ENCODE measurements around the gene LIX1L.
A peak's percentile ranks its signal among the peaks of the same experiment; 100 is the strongest.

The LIX1L gene

DNA sequence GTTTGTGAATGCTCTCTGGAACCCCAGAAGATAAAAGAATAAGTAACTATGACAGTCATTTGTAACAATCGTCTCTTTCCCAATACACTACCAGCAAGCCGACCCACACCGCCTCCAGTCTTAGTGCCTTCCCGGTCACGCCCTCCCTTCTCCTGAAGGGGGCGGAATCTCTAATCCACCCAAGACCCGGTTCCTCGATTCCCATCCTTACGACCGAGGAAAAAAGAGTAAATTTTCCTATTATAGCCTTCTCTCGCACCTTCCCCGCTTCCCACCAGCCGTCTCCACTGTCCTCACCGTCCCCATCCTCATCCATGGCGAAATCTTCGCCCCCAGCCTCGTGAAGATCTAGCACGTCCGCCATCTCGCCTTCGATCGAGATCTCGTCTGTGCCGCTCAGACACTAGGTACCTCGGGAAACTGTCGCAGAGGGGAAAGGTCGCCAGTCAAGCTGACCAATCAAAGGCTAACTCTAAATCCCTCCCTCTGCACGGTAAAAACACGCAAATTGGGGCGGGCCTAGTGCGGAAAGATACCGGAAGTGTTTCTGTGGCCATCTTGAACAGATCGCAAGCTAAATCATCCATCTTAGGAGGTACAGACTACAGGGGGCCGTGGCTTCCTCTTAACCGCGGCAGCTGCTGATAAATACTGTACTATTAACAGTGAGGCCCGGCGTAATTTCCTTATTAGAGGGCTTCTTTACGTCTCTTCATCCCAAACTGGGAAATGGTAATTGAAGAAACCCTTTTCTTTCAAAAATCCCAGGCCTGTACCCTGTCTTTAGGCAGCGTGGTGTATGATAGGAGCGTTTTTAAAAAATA is 30.5 kb downstream of the LIX1L start, which contains the start of gene RBM8A:
TSS of gene RBM8A (minus strand) at position 422 of the 824 bp plus-strand sequence. CDS start at position 364, 58 bp downstream.
- H3K27ac ChIP-seq, result peak within 1 kb of the TSS; percentile 92
- TF ChIP-seq, protein P1, sequence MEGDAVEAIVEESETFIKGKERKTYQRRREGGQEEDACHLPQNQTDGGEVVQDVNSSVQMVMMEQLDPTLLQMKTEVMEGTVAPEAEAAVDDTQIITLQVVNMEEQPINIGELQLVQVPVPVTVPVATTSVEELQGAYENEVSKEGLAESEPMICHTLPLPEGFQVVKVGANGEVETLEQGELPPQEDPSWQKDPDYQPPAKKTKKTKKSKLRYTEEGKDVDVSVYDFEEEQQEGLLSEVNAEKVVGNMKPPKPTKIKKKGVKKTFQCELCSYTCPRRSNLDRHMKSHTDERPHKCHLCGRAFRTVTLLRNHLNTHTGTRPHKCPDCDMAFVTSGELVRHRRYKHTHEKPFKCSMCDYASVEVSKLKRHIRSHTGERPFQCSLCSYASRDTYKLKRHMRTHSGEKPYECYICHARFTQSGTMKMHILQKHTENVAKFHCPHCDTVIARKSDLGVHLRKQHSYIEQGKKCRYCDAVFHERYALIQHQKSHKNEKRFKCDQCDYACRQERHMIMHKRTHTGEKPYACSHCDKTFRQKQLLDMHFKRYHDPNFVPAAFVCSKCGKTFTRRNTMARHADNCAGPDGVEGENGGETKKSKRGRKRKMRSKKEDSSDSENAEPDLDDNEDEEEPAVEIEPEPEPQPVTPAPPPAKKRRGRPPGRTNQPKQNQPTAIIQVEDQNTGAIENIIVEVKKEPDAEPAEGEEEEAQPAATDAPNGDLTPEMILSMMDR (IDR thresholded peaks at IDR 0.05), result peak; percentile 93
- TF ChIP-seq ZFX (IDR thresholded peaks at IDR 0.05; ENCODE audit: borderline replicate concordance), result no peak

DNA sequence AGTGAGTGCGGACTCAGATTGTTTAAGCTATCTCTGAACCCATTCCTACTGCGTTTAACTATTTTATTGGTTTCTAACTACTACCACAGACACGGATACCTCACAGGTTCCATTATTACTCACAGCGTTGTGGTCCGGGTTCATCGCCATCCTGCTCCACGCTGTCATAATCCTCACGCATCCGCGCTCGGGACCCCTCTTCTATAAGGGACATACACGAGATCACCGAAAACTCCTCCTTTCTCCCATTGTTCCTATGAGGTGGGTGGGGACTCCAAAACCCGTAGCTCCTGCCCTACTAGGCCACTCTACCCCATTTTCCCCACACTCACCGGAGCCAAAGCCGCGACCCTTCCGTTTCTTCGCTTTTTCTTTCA is 31.1 kb downstream of the LIX1L start:
- peak overlapping the region; percentile 92 for H3K27ac ChIP-seq
- TF ChIP-seq, protein P1 (IDR thresholded peaks at IDR 0.05), result no peak
- TF ChIP-seq ZFX (IDR thresholded peaks at IDR 0.05; ENCODE audit: borderline replicate concordance), result no peak

DNA sequence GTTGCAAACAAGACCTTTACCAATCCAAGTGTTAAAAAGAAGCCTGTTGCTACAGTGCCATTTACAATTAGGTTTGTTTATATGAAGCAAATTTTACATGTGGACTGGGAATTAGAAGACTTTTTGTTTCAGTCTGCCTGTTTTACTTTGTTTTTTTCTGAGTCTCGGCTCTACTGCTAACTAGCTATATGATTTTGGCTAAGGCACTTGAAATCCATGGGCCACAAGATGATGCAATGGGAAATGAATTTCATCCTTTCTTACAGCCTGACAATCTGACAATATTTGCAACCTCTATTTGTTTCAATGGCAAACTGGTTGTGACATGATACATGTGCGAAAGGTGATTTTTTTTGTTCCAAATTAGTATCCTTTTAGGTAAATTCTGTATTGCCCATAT is 35.6 kb downstream of the LIX1L start:
- H3K27ac ChIP-seq, result peak overlapping the region; percentile 25
- TF ChIP-seq, protein P1 (IDR thresholded peaks at IDR 0.05), result no peak
- TF ChIP-seq ZFX (IDR thresholded peaks at IDR 0.05; ENCODE audit: borderline replicate concordance), result no peak

DNA sequence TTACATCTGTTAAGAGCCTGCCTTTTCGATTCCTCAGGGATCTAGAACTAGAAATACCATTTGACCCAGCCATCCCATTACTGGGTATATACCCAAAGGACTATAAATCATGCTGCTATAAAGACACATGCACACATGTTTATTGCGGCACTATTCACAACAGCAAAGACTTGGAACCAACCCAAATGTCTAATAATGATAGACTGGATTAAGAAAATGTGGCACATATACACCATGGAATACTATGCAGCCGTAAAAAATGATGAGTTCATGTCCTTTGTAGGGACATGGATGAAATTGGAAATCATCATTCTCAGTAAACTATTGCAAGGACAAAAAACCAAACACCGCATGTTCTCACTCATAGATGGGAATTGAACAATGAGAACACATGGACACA is 37.5 kb downstream of the LIX1L start:
- H3K27ac ChIP-seq, result peak overlapping the region; percentile 96

DNA sequence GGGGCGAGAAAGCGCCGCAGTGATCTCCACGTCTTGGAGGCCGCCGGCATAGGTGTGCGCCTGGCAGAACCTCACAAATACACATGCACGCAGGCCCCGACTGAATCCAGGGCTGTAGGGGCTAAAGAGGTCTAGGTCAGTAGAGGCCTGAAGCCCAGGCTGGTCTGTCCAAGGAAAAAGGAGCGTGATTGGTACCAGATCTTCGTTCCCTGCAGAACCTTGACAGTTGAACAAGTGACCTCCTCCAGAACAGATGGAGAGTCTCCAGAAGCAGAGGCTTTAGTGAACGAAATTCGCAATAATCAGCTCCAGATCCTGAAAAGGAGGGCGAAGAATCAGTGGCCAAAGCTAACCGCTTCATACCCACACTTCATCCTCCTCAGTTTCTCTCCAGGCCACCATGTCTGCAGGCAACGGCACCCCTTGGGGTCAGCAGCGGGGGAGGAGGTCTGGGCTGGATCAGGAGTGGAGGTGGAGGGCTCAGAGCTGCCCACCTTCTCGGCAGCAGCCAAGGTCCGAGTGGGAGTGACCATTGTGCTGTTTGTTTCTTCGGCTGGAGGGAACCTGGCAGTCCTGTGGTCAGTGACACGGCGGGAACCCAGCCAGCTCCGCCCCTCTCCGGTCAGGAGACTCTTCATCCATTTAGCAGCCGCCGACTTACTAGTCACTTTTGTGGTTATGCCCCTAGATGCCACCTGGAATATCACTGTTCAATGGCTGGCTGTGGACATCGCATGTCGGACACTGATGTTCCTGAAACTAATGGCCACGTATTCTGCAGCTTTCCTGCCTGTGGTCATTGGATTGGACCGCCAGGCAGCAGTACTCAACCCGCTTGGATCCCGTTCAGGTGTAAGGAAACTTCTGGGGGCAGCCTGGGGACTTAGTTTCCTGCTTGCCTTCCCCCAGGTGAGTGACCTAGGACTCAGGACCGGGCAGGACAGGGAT is 38.6 kb downstream of the LIX1L start:
- H3K27ac ChIP-seq, result peak overlapping the region; percentile 96
- TF ChIP-seq ZFX (IDR thresholded peaks at IDR 0.05; ENCODE audit: borderline replicate concordance), result no peak
- TF ChIP-seq, protein P1 (IDR thresholded peaks at IDR 0.05), result no peak

DNA sequence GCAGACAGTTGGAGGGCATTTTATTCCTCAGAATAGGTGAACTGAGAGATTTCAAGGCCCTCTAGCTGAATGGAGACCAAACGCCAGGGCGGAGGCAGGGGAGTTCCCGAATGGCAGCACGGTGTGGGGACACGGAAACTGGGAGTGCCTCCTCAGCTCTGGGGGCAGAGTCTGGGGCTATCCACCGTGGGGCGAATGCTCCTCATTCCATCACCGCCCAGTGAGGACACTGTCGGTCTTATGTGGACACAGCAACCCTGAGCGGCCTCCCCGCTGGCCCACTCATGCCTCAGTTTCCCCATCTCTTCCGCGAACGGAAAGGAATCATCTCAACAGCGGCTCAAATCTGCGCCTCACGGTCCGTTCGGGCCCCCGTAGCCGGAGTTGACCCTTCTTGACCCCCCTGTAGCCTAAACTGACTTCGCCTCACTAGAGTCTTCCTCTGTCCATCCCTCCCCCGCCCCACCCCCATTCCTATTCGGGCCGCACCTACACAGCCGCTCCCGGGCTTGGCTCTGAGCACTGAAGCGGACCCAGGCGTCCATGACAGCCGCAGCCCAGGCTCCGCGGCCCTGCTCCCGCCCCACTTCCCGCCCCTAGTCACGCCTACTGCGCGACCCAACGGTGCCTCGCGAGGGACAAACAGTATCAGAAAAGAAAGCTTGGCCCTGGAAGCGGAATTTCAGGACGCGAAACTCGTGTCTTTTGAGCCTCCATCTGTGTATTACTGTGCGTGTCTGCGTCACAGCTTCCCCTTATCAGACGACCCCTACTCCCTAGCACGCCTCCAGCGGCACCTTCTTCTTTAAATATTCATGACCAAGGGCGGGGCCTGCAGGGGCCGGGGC is 39.4 kb downstream of the LIX1L start, which contains the start of gene PEX11B:
TSS of gene PEX11B (minus strand) at position 574 of the 848 bp plus-strand sequence. CDS start at position 545, 29 bp downstream.
- peak within 1 kb of the TSS; percentile 96 for H3K27ac ChIP-seq
- TF ChIP-seq, protein P1 (IDR thresholded peaks at IDR 0.05), result no peak
- TF ChIP-seq ZFX (IDR thresholded peaks at IDR 0.05; ENCODE audit: borderline replicate concordance), result no peak

DNA sequence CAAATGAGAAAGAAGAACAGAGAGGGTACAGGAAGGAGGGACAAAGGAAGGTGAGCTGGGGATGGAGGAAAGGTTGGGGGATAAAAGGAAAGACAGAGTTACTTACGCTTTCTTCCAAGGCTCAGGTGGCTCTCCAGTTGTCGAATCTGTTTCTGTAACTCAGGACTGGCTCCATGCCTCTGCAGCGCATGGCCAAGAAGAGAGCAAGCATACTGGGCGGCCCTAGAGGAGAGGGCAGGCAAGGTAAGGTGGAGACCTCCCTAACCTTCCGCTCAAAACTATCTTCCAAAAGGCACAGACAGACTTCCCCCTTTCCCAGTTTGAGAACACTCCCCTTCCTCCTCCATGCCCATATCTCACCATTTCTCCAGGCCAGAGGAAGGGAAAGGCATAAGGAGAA is 40.2 kb downstream of the LIX1L start:
- TF ChIP-seq, protein P1 (IDR thresholded peaks at IDR 0.05), result no peak
- TF ChIP-seq ZFX (IDR thresholded peaks at IDR 0.05; ENCODE audit: borderline replicate concordance), result no peak
- peak overlapping the region; percentile 96 for H3K27ac ChIP-seq

Data from 22Rv1 (cell line).